ENCODE measurements around the gene PCYOX1L.

DNA sequence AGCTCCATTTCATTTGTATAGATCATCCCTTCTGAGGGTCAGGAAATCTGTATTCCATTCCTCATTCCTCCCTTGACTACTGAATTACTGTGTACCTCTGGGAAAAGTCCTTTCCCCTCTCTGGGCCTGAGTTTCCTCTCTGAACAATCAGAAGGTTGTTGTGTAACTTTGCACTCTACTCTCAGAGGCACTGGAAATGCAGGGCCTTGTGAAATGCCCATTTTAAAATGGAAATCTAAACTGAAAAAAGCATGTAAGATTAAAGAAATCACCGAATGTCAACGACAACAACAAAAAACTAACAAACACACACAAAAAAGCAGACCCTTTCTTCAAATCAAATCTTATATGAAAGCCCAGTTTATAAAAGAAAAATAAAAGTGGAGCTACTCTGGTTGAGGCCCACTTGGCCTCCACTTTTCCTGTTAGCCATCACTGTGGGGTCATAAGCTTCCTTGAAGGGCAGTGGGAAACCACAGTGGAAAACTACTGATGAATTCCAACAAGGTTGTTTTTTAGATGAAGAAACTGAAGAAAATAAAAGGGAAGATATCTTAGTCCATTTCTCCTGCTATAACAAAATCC is 34.1 kb upstream of the PCYOX1L start:
- TF ChIP-seq EZH2 (IDR thresholded peaks at IDR 0.05; ENCODE audit: low read depth): no peak
- TF ChIP-seq, protein P1, sequence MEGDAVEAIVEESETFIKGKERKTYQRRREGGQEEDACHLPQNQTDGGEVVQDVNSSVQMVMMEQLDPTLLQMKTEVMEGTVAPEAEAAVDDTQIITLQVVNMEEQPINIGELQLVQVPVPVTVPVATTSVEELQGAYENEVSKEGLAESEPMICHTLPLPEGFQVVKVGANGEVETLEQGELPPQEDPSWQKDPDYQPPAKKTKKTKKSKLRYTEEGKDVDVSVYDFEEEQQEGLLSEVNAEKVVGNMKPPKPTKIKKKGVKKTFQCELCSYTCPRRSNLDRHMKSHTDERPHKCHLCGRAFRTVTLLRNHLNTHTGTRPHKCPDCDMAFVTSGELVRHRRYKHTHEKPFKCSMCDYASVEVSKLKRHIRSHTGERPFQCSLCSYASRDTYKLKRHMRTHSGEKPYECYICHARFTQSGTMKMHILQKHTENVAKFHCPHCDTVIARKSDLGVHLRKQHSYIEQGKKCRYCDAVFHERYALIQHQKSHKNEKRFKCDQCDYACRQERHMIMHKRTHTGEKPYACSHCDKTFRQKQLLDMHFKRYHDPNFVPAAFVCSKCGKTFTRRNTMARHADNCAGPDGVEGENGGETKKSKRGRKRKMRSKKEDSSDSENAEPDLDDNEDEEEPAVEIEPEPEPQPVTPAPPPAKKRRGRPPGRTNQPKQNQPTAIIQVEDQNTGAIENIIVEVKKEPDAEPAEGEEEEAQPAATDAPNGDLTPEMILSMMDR (conservative IDR thresholded peaks at IDR 0.05): no peak

Data from PC-9 (cell line).